ENCODE results near the gene CALML5. TPM values are rescaled to one million over a fixed set of nuclear protein-coding genes. Genes with fewer than 3 reads are reported as not detected.

The CALML5 gene
- total and polyA plus RNA-seq, 2 of the 4 experiments (the other 2 are of a cell fraction) = not detected

DNA sequence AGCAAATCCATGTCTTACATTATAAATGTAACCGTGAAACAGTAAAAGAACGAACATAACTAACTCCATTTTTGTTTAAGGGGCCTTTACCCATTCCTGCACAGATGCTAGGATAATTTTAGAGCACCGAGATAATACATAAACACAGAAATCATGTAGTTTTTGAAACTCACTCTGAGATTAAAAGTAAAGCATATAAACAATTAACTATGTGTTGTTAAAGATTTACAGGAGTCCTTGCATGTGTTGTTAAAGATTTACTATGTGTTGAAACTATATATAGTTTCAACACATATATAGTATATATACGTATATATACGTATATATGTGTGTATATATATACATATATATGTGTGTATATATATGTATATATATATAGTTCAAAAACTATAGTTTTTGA lies 18.2 kb upstream of the CALML5 start:
- H4K8ac ChIP-seq (ENCODE audit: low read depth in 2 of 2, low read length in 2 of 2) = no peak overlapping the region
- H3K4ac ChIP-seq (ENCODE audit: low read depth, low read length) = no peak overlapping the region
- no peaks in the 10 kb centered on the region for H3K9me3 ChIP-seq (ENCODE audit: control insufficient read depth, insufficient read depth, low read length)
- H4K5ac ChIP-seq (ENCODE audit: low read depth, low read length) = no peak overlapping the region
- no peak overlapping the region for H3K9ac ChIP-seq (ENCODE audit: low read depth, low read length)
- no peak overlapping the region for H3K4me3 ChIP-seq (ENCODE audit: insufficient read depth, low read depth, low read length)
- H3K27ac ChIP-seq (ENCODE audit: insufficient read depth, low read length) = no peak overlapping the region
- ChIA-PET POLR2A (ENCODE audit: unreplicated experiment) (no interaction called here), CTCF (no interaction called here)
- WGBS, 2 experiments (ENCODE audit: extremely low coverage in 2 of 2, insufficient read length in 1 of 2) = no CpG with 5 or more reads among the region's 5 CpGs
- no peak overlapping the region for H3K56ac ChIP-seq (ENCODE audit: extremely low read depth, insufficient read depth, low read length)
- H4K20me1 ChIP-seq (ENCODE audit: insufficient read depth, low read length) = no peaks in the 10 kb centered on the region
- H2AK9ac ChIP-seq (replicated peaks; ENCODE audit: low read depth, low read length, poor library complexity) = no peak overlapping the region
- no peak overlapping the region for H3K14ac ChIP-seq (replicated peaks; ENCODE audit: low read depth, low read length)
- H3K4me2 ChIP-seq (ENCODE audit: low read depth, low read length) = no peak overlapping the region
- H2AK5ac ChIP-seq (ENCODE audit: low read depth, low read length) = no peak overlapping the region
- DNase-seq (no peak), ATAC-seq (ENCODE audit: low read depth) (no peak)
- in situ Hi-C loops (cut with MboI; ENCODE audit: low sequenced_read_pairs) (no loop called here), dilution Hi-C loops (cut with HindIII; ENCODE audit: low sequenced_read_pairs, unreplicated experiment) (no loop called here), intact Hi-C loops (cut with micrococcal nuclease) (no loop called here)
- no peak overlapping the region for H2BK15ac ChIP-seq (ENCODE audit: low read depth, low read length)
- no peak overlapping the region for H3K23ac ChIP-seq (ENCODE audit: low read depth, low read length)
- no peak overlapping the region for H2AFZ ChIP-seq (replicated peaks; ENCODE audit: low read length, poor library complexity)
- H3K18ac ChIP-seq (ENCODE audit: low read depth, low read length) = no peak overlapping the region
- BruUV-seq (replicated peaks) = no TSS peak
- no peak overlapping the region for H2BK20ac ChIP-seq (ENCODE audit: low read depth, low read length)
- H3K4me1 ChIP-seq (ENCODE audit: control insufficient read depth, insufficient read depth, low read length) = no peaks in the 10 kb centered on the region
- H2BK120ac ChIP-seq (ENCODE audit: low read depth, low read length) = no peak overlapping the region
- peaks cover 28% of the 10 kb centered on the region for H3K27me3 ChIP-seq (ENCODE audit: control insufficient read depth, insufficient read depth, low read length)
- no peak overlapping the region for H4K91ac ChIP-seq (ENCODE audit: insufficient read depth, low read depth, low read length)
- H2BK5ac ChIP-seq (ENCODE audit: low read depth, low read length, poor library complexity, severe bottlenecking) = no peak overlapping the region
- TF ChIP-seq FOS (IDR thresholded peaks at IDR 0.05; ENCODE audit: low read depth, low read length) = no peak
- no peak for TF ChIP-seq POLR2A (IDR thresholded peaks at IDR 0.05; ENCODE audit: low read depth, low read length)
- TF ChIP-seq, protein P1, sequence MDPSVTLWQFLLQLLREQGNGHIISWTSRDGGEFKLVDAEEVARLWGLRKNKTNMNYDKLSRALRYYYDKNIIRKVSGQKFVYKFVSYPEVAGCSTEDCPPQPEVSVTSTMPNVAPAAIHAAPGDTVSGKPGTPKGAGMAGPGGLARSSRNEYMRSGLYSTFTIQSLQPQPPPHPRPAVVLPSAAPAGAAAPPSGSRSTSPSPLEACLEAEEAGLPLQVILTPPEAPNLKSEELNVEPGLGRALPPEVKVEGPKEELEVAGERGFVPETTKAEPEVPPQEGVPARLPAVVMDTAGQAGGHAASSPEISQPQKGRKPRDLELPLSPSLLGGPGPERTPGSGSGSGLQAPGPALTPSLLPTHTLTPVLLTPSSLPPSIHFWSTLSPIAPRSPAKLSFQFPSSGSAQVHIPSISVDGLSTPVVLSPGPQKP (IDR thresholded peaks at IDR 0.05; ENCODE audit: borderline replicate concordance, low read depth, low read length) = no peak
- TF ChIP-seq CHD1 (IDR thresholded peaks at IDR 0.05; ENCODE audit: low read depth, low read length) = no peak
- no peak for TF ChIP-seq CEBPB (IDR thresholded peaks at IDR 0.05; ENCODE audit: low read depth, low read length)
- no peak for TF ChIP-seq SMC3 (IDR thresholded peaks at IDR 0.05; ENCODE audit: low read depth, low read length)
- no peak for TF ChIP-seq BHLHE40 (IDR thresholded peaks at IDR 0.05; ENCODE audit: low read depth, low read length)
- H3K36me3 ChIP-seq (ENCODE audit: control insufficient read depth, insufficient read depth, low read length) = no peaks in the 10 kb centered on the region
- H3K9me1 ChIP-seq (ENCODE audit: insufficient read depth, low read length) = no peaks in the 10 kb centered on the region
- no peaks in the 10 kb centered on the region for H3K79me1 ChIP-seq (ENCODE audit: low read depth in 1 of 2, low read length in 2 of 2)

Measured in IMR-90 (cell line).